NCI-H1417 (cell line): ENCODE measurements around the gene TMEM106A.
"Not testable (repeated sequence)": the region's sequence is repeated elsewhere in the genome, so short reads cannot be mapped to it uniquely, and the experiment has no call there.

Experiments used
- DNase-seq, 3 experiments: peaks; one replicate each; lab custom pipeline; 2025; lab: John Stamatoyannopoulos, UW

The TMEM106A gene, protein sequence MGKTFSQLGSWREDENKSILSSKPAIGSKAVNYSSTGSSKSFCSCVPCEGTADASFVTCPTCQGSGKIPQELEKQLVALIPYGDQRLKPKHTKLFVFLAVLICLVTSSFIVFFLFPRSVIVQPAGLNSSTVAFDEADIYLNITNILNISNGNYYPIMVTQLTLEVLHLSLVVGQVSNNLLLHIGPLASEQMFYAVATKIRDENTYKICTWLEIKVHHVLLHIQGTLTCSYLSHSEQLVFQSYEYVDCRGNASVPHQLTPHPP

DNA sequence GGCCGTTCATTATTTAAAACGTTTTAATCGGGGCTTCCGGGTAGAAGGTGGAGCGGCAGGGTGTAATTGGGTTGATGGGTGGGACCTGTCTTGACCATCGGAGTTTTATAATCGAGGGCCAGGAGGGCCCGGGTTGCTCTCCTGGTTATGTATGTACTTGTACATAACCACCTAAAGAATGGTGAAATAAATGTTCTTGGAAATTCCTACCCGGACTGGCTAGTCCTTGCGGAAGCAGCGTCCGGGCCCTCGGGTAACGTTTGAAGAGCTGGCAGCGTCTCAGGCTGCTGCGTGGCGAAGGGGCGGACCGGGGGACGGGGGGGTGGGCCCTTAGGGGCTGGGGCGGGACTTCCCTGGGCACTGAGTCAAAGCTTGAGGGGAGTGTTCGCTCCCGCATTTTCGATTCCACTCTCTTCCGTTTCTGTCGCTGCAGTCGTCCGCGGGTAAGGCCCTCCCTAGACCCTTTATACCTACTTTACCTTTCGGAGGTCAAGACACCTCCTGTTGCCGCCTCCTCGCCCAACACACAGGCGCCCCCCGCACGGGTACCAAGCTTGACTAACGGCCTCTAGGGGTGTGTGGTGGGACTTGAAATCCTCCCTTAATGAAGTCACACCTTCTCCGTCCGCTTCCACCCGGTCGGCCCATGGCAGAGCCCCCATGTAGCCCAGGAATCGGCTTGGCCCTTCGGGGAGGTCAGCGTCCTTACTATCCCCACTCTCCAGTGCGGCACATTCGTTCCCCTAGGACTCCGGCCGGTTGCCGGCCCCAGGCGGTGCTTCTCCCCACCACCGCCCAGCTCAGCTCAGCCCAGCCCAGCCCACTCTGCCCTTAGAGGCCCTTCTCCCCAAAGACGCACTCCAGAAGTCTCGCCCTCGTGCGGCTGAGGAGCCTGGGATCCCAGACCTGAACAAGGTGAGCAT is at the start of gene TMEM106A:
Gene TMEM106A (plus strand): TSS at position 396 of the 923 bp plus-strand sequence. CDS start 1,167 bp downstream, outside the sequence.
- peak in 1 of 3 experiments; percentile 61 for DNase-seq

DNA sequence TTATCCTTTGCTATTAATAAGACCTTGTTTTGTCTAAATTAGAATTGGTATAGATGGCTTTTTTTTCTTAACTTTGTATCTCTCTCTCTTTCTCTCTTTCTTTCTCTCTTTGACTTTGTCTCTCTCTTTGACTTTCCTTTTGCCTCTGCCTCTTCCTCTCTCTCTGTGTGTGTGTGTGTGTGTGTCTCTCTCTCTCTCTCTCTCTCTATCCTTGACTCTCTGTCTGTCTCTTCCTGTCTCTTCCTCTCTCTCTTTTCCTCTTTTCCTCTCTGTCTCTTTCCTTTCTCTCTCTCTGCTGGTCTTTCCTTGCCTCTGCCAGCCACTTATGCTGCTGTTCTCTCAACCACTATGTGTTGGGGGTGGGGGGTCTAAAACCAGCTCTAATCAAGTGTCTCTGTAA is 45.7 kb upstream of the TMEM106A start:
- DNase-seq: not testable (repeated sequence)

DNA sequence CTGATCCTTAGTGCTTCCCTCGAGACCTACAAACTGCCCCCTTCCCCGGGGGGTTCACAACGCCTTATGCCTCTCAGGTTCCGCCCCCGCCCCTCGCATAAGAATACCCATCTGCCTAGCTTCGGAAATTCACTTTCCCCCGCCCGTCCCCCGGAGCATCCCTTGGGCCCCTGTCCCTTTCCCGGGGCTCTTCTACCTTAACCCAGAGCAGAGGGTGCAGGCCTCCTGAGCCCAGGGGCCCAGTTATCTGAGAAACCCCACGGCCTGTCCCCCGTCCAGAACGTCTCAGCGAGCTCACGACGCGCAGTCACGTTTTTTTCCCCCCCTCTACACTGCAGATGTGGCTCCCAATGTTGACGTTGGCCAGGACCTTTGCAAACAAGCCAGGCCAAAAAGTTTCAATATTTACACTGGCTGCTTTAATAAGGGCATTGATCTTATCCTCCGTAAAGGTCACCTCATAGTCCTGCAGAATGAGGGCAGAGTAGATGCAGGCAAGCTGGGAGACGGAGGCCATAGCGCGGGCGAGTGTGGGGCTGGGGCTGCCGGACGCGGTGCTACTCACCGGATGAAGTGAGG is 42.0 kb upstream of the TMEM106A start:
- DNase-seq: peak in 2 of 3 experiments; percentile 65 to 71

DNA sequence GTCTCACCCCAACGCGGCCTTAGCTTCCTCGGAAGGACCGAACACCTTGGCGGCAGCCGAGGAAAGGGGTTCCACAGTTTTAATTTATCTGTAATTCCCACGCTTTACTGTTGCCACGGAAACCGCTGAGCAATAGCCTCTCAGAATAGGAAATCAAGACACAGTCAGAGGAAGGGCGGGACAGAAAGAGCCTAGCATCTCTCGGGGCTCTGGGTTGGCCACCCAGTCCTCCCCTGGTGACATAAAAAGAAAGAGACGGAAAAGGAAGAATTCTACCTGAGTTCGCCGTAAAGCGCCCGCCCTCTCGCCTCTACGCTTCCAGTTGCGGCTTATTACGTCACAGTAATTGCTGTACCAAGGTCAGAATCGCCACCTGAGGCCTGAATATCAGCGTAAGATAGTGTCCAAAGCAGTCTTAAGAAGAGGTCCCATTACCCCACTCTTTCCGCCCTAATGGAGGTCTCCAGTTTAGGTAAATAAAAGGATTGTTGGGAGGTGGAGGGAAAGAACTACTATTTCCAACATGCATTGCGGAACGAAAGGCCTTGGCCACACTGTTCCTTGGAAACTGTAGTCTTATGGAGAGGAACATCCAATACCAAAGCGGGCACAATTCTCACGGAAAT is 41.4 kb upstream of the TMEM106A start:
- peak; percentile 93 to 98 (median 93) for DNase-seq

DNA sequence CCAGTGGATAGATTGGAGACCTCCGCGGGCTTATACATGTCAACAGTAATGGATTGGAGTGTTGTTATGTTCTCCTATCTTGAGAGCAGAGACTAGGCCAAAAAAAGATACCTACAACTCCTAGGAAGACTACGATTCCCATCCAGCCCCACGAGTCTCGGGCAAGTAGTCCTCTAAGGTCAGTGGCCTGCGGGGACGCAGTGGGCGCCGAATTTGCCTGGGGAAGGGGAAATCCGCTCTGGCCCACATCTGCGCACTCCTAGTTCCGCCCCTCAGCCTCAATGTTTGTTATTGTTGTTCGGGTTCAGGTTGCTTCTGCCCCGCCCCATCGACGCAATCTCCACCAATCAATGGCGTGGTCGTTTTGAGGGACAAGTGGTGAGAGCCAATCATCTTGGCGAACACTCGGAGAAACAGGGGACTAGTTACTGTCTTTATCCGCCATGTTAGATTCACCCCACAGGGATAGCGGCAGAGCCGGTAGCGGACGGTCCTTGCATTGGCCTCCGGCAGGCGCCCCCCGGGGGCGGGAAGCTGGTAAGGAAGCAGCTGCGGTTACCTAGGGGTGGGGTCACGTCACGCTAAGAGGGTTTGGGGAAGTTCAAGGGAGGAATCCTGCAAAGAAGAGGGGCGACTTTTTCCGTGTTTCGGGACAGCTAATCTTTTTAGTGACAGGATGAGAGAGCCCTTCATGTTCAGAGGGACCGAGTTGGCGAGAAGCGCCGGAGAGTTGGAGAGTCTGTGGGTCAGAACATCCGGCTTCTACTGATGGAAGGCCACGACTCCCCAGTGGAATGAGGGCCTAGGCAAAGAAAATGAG is 40.7 kb upstream of the TMEM106A start, which contains the start of gene NBR1:
Gene NBR1 (plus strand): TSS at position 449 of the 820 bp plus-strand sequence. CDS start 4,586 bp downstream, outside the sequence.
- DNase-seq: peak; percentile 97 to 99 (median 98)

DNA sequence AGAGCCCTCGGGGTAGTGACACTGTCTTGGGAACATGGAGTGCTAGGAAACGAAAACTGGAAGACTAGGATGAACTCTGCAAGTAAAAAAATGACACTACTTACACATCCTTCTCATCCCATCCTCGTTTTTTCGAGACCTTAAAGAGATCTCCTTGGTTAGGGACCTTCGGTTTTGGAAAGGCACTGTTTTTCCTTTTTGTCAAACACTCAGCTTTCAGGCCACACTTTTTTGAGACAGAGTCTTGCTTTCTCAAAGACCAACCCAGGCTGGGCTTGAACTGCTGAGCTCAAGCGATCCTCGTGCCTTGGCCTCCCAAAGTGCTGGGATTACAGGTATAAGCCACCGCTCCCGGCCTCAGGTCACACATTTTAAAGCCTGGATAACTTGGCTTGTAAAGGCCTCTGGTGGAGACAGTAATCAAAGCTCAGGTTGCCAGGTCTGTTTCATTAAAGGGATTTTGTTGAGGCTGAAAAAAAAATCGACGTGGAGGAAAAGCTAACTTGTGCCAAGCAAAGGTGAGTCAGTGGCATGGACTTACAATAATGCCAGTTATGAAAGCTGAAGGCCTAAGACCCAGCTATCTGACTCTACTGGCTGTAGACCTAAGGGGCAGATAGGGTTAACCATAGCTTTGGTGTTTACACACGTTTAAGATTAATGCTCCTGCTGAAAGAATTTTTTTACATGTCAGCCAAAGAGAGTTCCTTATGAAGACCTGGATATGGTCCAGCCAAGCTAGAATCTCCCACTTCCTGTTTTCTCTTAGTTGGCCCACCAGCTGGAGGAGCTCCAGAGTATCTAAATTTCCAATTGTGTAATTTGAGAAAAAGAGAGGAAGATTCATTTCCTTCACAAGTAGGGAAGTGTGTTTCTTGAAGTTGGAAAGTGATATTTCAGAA is 39.8 kb upstream of the TMEM106A start:
- peak in 2 of 3 experiments; percentile 17 to 56 for DNase-seq

DNA sequence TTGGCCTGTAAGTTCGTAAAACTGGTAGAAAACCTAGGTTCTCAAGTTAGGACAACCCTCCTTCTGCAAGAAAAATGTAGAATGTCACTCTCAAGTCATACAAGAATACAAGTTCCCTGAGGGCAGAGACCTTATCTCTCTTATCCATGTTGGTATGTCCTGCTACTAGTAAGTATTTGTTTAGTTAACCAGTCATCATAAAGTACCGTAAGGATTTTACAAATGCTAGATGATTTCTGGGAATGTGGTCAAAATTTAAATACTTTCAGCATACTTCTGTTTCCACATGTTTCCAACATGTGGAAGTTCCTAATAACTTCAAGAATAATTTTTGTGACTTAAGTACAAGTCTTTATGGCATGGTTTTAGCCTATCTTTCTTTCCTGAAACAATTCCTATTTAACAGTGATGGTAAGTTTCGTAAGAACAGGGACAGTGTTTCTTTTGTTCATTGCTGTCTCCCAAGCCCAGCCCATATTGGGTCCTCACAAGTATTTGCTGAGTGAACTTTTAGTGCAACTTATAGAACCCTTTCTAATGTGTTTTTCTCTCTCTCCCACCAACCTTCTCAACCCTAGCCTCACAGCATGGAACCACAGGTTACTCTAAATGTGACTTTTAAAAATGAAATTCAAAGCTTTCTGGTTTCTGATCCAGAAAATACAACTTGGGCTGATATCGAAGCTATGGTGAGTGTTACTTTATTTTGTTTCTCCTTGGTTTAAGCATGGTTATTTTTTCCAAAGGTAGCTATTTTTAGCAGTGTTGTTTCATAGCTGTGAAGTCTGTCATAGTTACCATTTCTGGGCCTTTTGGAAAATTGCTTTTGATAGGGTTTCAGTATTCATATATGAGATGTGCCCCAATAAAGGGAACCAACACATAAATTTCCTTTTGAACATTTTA is 36.2 kb upstream of the TMEM106A start:
- no peak for DNase-seq

DNA sequence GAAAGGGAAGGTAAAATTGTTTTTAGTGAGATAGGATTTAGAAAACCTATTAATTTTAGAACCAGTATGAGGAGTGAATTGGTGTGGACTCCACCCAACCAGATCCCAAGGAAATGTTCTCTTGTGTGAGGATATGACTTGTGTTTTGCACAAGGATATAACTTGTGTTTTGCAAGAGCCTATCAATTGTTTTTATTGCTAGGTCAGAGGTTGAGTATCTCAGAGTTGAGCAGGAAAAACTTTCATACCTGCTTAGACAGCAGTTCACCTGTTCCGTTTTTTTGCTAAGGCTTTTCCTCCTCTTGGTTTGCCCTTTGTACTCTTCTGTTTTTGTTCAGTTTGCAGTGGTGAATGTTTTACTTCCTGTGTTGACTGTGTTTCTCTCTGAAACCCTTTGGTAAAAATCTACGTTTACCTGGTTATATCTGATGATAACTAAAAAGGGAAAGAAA is 35.5 kb upstream of the TMEM106A start:
- DNase-seq: no peak

DNA sequence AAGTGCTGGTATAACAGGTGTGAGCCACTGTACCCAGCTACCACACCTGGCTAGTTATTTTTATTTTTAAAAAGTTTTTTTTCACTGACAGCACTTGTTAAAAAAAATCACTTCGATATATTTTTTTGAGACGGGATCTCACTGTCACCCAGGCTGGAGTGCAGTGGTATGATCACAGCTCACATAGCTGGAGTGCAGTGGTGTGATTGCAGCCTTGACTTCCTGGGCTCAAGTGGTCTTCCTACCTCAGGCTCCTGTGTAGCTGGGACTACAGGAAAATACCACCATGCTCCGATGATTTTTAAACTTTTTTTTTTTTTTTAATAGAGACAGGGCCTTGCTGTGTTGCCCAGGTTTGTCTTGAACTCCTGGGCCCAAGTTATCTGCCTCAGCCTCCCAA is 27.8 kb upstream of the TMEM106A start:
- no peak for DNase-seq

DNA sequence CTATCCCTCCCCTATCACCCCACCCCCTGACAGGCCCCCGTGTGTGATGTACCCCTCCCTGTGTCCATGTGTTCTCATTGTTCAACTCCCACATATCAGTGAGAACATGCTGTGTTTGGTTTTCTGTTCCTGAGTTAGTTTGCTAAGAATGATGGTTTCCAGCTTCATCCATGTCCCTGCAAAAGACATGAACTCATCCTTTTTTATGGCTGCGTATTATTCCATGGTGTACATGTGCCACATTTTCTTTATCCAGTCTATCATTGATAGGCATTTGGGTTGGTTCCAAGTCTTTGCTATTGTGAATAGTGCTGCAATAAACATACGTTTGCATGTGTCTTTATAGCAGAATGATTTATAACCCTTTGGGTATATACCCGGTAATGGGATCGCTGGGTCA is 25.0 kb upstream of the TMEM106A start:
- not testable (repeated sequence) for DNase-seq

DNA sequence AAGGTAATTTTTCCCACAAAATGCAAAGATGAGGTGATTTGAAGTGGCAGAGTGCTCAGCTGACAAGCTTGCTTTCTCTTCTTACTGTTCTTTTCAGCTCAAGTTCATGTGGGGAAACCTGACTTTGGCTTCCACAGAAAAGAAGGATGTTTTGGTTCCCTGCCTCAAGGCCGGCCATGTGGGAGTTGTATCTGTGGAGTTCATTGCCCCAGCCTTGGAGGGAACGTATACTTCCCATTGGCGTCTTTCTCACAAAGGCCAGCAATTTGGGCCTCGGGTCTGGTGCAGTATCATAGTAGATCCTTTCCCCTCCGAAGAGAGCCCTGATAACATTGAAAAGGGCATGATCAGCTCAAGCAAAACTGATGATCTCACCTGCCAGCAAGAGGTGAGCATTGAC is 18.4 kb upstream of the TMEM106A start:
- no peak for DNase-seq

DNA sequence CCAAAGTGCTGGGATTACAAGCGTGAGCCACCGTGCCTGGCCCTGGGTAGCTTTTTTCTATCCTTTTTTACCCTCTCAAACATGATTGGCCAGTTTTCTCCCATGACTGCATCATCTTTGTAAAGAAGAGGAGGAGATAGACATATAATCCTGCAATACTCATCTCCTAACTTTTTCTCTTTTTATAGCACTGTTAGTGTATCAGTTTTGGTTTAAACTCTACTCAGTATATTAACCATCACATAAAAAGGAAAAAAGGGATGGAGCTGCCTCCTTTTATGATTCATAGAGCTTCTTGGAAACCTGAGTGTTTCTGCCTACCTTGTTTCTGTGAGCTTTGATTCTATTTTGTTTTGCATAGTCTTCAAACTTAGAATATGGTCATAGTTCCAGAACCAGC is 12.0 kb upstream of the TMEM106A start:
- DNase-seq: no peak

DNA sequence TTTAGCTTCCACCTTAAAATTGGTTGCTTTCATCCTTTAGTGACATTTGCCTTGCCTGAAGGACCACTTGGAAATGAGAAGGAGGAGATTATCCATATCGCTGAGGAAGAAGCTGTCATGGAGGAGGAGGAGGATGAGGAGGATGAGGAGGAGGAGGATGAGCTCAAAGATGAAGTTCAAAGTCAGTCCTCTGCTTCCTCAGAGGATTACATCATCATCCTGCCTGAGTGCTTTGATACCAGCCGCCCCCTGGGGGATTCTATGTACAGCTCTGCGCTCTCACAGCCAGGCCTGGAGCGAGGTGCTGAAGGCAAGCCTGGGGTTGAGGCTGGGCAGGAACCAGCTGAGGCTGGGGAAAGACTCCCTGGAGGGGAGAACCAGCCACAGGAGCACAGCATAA is 11.5 kb upstream of the TMEM106A start:
- DNase-seq: no peak

DNA sequence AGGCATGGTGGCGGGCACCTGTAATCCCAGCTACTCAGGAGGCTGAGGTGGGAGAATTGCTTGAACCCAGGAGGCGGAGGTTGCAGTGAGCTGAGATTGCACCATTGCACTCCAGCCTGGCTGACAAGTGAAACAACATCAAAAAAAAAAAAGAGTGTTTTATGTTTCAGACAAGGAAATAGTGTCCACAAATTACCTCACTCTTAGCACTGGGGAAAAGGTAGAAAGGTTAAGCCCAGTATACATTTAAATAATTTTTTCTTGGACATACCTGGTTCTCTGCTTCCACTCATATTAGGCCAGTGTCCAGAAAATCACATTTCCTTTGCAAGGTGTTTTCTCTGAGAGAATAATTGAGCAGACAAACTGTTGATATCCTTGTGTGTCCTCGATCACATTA is 8.7 kb upstream of the TMEM106A start:
- DNase-seq: not testable (repeated sequence)

DNA sequence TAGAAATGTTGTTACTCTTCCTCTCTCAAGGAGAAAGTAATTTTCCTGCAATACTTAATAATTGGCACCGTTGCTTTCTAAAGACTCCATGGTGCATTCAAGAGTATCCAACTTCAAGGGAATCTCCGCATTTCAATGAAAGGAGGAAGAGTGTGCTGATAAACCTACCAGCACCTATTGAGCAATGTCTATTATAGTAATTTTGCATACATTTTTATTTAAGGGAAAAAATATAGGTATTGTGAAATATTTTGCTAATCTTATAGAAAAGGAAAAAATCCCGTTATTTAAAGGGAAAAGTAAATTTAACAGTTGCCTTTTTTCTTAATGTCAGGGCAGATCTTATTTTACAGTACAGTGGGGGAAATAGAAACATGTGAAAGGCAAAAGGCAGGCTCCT is 1.1 kb upstream of the TMEM106A start:
- no peak for DNase-seq

DNA sequence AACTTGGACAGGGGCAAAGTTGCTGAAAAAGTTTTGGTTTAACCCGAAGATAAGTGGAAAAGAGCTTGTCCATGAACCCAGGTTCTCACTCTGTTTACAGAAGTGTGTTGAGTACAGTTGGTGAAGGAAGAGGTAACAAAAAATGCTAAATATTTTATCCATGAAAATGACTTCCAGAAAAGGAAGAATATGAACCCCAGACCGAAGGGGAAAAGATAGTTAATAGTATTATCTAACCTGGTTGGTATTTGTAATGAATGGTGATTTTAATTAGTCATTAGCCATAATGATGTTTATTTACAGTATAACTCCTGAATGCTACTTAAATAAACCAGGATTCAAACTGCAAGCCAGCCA is 574 bp upstream of the TMEM106A start:
- no peak for DNase-seq

DNA sequence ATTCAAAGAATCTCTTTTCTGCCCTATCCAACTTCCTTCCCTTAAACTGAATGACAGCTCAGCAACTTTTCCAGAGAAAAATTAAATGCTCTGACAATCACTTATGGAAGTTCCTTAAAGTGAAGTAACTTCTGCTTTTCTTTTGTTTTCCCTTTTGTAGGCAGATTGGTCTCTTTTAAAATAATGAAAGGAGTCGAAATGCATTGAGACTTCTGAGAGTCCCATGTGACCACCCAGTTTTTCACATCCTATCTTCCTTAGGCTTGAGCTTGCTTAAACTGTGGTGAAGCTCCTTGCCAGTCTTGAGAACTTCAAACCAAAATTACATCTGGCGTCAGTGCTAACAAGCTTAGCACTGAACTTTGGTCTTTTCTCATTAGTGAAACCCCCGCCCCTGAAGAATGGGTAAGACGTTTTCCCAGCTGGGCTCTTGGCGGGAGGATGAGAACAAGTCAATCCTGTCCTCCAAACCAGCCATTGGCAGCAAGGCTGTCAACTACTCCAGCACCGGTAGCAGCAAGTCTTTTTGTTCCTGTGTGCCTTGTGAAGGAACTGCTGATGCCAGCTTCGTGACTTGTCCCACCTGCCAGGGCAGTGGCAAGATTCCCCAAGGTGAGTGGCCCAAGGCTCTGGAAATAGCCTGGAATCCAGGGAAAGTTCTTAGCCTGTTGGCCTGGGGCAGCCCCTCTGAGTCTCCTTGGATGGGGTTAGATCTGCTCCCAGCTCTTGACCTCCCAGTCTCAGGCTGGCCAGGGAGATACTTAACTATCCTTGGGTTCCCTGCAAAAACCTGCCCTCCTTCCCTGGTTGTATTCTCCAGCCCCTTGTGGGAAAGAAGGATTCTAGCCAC is 1.2 kb downstream of the TMEM106A start:
- no peak for DNase-seq

DNA sequence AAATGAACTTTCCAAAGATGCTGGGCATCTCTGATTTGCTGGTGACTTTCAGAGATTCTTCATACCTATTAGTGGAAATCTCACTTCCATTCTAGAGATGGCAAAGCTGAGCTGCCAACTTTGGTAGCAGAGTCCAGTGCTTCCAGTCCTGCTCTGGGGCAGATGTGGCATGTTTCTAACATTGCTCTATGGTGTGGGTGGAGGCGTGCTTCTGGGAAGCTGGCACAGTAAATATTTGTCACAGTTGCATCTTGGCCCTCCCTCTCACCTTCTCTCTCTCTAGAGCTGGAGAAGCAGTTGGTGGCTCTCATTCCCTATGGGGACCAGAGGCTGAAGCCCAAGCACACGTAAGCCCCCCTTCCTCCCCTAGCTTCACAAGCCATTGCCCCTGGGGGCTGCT is 1.9 kb downstream of the TMEM106A start:
- DNase-seq: no peak
